ENCODE measurements around the gene GPR137.
A peak's percentile ranks its signal among the peaks of the same experiment; 100 is the strongest.

Gene GPR137

GRCh38 chr11:64276653-64277431 is 8.8 kb upstream of the GPR137 start:
- no peak overlapping the region for H3K27ac ChIP-seq
- peaks cover 40% of the 10 kb centered on the region for H3K36me3 ChIP-seq
- no peaks in the 10 kb centered on the region for H3K9me3 ChIP-seq
- no peak overlapping the region for H3K4me3 ChIP-seq (ENCODE audit: low read depth in 1 of 2, low read length in 1 of 2)
- TF ChIP-seq, protein P1, sequence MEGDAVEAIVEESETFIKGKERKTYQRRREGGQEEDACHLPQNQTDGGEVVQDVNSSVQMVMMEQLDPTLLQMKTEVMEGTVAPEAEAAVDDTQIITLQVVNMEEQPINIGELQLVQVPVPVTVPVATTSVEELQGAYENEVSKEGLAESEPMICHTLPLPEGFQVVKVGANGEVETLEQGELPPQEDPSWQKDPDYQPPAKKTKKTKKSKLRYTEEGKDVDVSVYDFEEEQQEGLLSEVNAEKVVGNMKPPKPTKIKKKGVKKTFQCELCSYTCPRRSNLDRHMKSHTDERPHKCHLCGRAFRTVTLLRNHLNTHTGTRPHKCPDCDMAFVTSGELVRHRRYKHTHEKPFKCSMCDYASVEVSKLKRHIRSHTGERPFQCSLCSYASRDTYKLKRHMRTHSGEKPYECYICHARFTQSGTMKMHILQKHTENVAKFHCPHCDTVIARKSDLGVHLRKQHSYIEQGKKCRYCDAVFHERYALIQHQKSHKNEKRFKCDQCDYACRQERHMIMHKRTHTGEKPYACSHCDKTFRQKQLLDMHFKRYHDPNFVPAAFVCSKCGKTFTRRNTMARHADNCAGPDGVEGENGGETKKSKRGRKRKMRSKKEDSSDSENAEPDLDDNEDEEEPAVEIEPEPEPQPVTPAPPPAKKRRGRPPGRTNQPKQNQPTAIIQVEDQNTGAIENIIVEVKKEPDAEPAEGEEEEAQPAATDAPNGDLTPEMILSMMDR (IDR thresholded peaks at IDR 0.05): no peak
- H3K27me3 ChIP-seq: no peaks in the 10 kb centered on the region
- peaks cover 2 to 5% of the 10 kb centered on the region in 2 experiments for H3K4me1 ChIP-seq (ENCODE audit: control insufficient read depth in 1 of 2, insufficient read depth in 1 of 2, low read depth in 1 of 2, low read length in 1 of 2)

DNA sequence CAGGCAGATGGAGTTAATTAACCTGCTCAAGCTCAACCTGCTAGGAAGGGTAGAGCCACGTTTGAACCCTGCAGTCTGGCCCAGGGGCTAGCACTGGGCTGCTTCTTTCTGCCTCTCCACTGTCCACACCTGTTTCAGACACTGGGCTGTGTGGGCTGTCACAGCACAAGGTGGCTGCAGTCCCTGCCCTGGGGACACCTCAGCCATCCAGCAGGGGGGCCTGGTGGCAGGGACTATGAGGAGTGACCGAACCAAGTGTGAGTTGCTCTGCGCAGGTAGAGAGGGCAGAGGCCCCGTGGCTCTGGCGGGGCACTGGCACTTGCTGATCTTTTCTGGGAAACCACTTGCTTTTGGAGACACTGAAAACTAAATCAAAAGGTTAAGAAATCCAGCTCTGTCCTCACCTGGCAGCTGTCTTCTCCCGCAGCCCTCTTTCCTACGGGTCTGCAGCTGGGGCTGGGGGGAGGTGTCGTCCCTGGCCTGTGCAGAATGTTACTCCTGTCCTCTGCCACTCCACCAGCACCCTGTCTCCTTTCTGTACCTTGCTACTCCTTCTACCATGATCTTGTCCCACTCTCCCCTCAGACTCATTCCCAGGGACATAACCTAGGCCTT is 7.0 kb upstream of the GPR137 start:
- H3K27ac ChIP-seq: no peak overlapping the region
- TF ChIP-seq, protein P1 (IDR thresholded peaks at IDR 0.05): no peak
- H3K4me3 ChIP-seq (ENCODE audit: low read depth in 1 of 2, low read length in 1 of 2): no peak overlapping the region
- H3K9me3 ChIP-seq: no peaks in the 10 kb centered on the region
- no peaks in the 10 kb centered on the region for H3K27me3 ChIP-seq
- peaks cover 46% of the 10 kb centered on the region for H3K36me3 ChIP-seq
- H3K4me1 ChIP-seq (ENCODE audit: control insufficient read depth in 1 of 2, insufficient read depth in 1 of 2, low read depth in 1 of 2, low read length in 1 of 2): peaks cover 4 to 6% of the 10 kb centered on the region in 2 experiments

DNA sequence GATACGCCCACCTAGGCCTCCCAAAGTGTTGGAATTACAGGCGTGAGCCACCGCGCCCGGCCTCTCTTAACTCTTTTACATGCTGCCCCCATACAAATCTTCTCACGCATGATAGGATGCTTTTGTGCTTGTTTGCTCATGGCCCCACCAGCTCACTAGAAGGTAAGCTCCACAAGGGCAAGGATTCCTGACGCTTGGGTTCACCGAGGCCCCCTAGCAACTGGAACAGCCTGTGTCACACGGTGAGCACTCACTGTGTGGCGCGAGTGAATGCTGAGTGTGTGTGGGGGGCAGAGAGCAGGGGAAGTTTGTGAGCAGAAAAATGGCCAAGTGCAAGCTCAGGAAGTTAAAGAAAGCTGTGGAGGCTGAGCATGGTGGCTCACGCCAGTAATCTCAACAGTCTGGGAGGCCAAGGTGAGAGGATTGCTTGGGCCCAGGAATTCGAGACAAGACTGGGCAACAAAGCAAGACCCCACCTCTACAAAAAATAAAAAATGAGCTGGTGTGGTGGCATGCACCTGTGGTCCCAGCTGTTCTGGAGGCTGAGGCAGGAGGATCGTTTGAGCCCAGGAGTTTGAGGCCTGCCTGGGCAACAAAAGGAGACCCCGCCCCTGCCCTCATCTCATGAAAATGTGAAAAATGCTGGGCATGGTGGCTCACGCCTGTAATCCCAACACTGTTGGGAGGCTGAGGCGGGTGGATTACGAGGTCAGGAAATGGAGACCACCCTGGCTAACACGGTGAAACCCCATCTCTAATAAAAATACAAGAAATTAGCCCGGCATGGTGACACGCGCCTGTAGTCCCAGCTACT is 3.5 kb upstream of the GPR137 start:
- TF ChIP-seq, protein P1 (IDR thresholded peaks at IDR 0.05): no peak
- H3K27me3 ChIP-seq: no peaks in the 10 kb centered on the region
- H3K4me3 ChIP-seq (ENCODE audit: low read depth in 1 of 2, low read length in 1 of 2): no peak overlapping the region
- H3K4me1 ChIP-seq (ENCODE audit: control insufficient read depth in 1 of 2, insufficient read depth in 1 of 2, low read depth in 1 of 2, low read length in 1 of 2): peaks cover 20 to 26% of the 10 kb centered on the region in 2 experiments
- H3K9me3 ChIP-seq: no peaks in the 10 kb centered on the region
- no peak overlapping the region for H3K27ac ChIP-seq
- peaks cover 25% of the 10 kb centered on the region for H3K36me3 ChIP-seq

GRCh38 chr11:64283092-64283491 is 2.6 kb upstream of the GPR137 start:
- no peaks in the 10 kb centered on the region for H3K27me3 ChIP-seq
- peaks cover 18% of the 10 kb centered on the region for H3K36me3 ChIP-seq
- H3K4me3 ChIP-seq (ENCODE audit: low read depth in 1 of 2, low read length in 1 of 2): no peak overlapping the region
- peak overlapping the region; percentile 20 for H3K27ac ChIP-seq
- peaks cover 20 to 26% of the 10 kb centered on the region in 2 experiments for H3K4me1 ChIP-seq (ENCODE audit: control insufficient read depth in 1 of 2, insufficient read depth in 1 of 2, low read depth in 1 of 2, low read length in 1 of 2)
- TF ChIP-seq, protein P1 (IDR thresholded peaks at IDR 0.05): no peak
- no peaks in the 10 kb centered on the region for H3K9me3 ChIP-seq

DNA sequence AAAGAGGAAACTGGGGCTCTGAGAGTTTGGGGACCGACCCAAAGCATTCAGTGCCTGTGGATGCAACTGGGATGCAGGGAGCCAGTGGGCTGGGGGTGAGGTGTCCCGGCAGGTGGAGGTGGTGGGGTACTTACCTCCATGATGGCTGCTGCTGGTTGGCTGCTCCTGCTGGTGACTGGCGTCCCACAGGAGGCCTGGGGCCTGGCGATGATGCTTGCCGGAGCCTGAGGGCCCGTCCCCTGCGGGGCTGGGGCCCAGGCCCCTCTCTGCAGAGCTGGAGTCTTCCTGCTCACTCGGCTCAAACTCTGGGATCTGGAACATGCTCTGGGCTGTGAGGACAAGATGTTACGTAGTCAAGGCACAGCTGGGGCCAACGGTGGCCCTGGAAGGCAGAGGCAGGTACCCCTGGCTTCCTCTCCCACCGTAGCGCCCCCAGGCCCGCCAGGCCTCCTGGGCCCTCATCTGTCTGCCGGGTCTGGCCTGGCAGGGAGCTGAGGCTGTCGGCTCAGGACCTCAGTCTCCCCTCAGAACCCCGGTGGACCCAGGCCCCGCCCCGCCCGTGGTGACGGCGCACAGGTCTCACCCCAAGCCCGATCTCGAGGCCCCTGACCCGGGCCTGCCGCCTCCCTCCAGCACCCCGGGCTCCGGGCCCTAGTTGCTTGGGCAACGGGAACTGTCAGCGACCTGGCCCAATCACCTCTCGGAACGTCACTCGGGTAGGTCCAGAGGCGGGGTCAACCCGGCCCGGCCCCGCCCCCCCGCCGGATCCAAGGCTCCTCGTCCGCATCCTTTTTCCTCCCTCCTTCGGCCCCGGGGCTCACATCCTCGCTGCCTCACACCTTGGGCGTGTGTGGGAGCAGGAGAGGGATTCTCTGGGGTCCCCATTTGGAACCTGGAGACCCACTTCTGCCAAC is 1.3 kb upstream of the GPR137 start, which contains the start of gene BAD:
BAD (minus strand) TSS at position 618 of the 914 bp plus-strand sequence; CDS start at position 321, 297 bp downstream.
- H3K4me1 ChIP-seq (ENCODE audit: control insufficient read depth in 1 of 2, insufficient read depth in 1 of 2, low read depth in 1 of 2, low read length in 1 of 2): peaks cover 20 to 26% of the 10 kb centered on the region in 2 experiments
- peaks cover 8% of the 10 kb centered on the region for H3K36me3 ChIP-seq
- peaks cover 2% of the 10 kb centered on the region for H3K27me3 ChIP-seq
- TF ChIP-seq, protein P1 (IDR thresholded peaks at IDR 0.05): no peak
- H3K27ac ChIP-seq: peak within 1 kb of the TSS; percentile 98
- no peaks in the 10 kb centered on the region for H3K9me3 ChIP-seq
- peak within 1 kb of the TSS; percentile 86 to 93 for H3K4me3 ChIP-seq (ENCODE audit: low read depth in 1 of 2, low read length in 1 of 2)
